ENCODE results near the gene CSHL1.
"Not testable (repeated sequence)": the region's sequence is repeated elsewhere in the genome, so short reads cannot be mapped to it uniquely, and the experiment has no call there.

Gene CSHL1

DNA sequence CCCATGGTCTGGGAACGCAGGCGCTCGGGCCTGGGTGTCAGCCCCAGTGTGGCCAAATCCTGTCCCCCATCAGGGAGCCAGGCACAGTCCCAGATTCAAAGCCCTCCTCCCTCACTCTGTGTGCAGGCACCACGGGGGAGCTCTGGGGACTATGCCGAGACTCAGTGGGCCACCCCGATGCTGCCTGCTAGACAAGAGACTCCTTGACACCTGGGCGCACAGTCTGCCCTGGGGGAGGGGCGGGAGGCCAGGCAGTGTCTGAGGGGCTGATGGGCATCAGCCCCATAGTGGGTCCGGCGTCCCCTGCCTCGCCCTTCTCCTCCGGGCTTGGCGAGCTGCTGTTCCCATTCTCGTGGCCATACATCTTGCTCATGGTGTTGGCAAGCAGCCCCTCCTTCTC is 29.5 kb upstream of the CSHL1 start:
- DNase-seq (ENCODE audit: low spot score), result no peak

DNA sequence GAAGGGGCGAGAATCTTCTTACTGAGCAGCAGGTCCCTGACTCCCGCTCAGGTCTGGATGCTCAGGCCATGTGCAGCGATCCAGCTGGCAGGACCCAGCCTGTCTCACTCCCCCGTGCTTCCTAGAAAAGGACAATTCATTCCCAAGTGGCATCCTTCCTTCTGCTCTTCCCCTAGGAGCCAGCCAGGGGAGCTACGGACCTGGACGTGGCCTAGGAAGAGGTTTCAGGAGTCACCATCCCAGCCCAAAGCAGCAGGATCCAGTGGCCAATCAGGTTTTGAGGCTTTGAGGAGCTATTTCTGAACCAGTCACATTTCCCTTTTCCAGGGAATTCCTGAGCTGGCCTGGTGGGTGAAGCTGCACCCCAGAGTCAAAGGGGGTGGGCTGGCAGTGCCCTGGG is 28.8 kb upstream of the CSHL1 start:
- no peak for DNase-seq (ENCODE audit: low spot score)

DNA sequence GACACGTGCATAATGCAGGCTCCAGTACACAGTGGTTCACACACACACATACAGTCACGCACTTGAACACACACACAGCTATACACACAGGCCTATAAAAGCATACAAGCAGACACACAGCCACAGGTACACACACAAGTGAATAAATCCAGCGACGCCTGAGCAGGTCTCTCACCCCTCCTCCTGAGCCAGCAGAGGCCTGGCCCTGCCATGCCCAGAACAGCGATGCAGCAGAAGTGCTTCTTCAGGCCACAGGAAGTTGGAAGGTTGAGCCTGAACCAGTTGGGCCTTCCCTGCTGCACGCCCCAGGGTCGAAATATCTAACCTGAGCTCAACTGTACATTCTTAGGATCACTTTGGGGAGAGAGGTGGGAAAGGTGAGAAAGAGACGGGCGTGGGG is 28.3 kb upstream of the CSHL1 start:
- DNase-seq (ENCODE audit: low spot score), result no peak

DNA sequence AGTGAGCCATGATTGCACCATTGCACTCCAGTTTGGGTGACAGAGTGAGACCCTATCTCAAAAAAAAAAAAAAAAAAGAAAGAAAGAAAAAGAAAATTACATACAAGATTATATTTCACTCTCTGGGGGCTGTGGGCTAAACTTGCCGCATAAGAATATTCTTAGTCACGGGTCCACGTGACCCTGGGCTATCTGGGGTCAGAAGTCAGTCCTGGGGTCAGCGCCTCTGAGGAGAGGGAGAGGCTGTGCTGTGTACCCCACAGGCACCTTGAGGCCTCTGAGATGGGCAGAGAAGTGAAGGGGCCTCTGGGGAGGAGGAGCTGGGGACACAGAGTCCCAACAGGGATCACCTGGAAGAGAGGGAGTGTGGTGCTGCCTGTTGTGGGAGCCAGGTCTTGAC is 26.9 kb upstream of the CSHL1 start:
- DNase-seq (ENCODE audit: low spot score), result no peak

DNA sequence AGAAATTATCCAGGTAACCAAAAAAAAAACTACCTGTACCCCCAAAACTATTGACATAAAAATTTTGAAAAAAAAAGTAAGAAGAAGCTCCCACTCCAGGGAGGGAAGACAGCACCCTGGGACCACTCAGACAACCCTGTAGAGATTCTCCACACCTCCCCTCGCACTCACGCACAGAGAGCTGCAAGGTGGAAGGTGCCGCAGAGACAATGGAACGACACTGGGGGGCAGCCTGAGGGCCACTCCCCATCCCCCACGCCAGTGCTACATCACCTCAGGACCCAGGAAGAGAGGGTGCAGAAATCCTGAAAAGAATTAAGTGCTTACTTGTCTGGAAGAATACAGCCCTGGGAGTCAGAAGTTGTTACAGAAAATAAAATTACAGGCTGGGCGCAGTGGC is 26.3 kb upstream of the CSHL1 start:
- no peak for DNase-seq (ENCODE audit: low spot score)

DNA sequence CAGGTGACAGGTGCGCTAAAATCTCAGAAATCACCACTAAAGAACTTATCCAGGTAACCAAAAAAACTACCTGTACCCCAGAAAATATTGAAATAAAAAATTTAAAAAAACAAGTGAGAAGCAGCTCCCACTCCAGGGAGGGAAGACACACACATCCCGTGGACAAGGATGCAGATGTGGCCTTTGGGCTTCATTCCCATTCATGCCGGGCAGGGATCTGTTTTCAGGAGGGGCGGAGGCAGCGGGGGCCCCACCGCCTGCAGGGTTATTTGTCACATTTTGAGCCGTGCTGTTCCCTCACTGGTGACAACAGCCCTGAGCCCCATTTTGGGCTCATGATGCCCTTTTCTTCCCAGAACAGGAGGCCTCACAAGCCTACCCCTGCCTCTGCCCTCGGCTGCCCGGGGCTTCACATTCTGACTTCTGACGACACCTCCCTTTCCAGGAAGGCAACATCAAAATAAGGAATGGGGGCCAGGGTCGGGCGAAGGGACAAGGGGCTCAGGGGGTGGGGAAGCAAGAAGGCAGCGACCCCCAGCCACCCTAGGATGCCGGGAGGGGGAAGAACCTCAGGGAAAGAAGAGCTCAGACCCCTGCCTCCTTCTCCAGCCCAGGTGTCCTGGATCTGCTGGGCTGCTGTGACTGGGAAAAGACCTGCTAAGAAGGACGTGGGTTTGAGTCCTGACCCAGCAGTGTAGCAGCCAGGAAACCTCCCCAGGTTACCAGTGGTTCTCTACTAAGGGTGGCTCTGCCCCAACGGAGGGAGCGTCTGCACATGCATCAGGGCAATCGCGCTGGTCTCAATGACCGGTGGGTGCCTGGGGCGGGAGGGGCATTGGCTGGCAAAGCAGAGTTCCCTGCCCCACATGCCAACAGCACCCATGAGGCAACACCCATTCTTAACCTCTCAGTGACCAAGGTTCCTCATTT is 23.4 kb upstream of the CSHL1 start:
- no peak for DNase-seq (ENCODE audit: low spot score)

DNA sequence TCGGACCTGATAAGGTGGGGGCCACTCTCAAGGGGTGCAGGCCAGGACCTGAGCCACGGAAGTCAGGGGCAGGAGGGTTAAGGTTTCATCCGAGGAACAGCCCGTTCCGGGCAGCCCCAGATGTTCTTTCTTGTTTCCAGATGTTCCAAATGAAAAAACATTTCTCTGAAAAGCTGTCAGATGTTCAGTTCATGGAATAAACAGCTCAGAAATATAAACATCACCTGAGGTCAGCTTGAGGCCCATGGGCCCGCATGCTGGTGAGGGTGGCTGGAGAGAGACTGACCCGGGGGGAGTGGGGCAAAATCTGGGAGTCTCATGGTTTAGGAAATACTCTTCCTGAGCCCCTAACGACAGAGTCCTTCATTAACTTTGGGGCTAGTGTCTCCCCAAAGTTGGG is 22.5 kb upstream of the CSHL1 start:
- DNase-seq (ENCODE audit: low spot score), result no peak

DNA sequence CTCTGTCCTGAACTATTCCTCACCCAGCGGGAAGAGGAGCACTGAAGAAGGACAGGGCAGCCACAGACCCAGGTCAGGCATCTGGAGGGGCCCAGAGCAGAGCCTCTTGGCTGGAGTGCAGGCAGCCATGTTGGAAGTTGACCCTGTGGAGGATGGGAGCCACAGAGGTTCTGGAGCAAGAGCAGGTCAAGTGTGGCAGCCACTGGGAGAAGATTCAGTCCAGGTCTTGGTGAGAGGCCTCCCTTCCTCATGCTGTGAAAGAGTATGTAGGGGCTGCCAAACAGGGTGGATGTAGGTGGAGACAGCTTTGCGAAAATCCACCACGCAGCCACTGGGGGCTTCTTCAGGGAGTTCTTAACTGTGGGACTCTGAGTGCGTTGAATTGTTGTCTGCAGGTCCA is 21.7 kb upstream of the CSHL1 start:
- no peak for DNase-seq (ENCODE audit: low spot score)

DNA sequence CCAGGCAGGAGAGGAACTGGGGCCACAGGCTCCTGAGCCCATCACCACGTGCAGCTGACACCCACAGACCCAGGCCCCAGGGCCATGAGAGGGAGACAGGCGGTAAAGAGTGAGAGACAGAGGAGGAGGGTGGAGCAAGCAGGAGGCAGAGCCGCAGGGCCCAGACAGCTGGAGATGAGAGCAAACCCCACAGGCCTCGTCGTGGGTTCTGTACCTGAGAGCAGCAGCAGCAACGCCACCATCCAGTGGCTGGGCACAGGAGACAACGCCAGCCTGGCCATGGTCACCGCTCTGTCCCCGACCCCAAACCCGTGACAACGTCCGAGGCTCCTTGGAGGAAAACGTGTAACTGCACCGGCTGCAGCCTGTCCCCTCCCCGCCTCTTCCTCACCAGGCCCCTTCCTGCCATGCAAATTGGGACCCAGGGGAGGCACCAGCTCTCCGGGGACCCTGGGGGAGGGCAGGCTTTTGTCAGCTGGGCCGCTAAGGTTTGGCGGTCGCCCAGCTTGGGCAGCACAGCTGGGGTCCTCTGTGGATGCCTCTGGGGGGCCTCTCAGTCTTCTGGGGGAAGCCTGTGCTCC is 21.0 kb upstream of the CSHL1 start, which contains the start of gene CD79B:
Gene CD79B (minus strand): TSS at position 351 of the 581 bp plus-strand sequence. CDS start 70 bp downstream, at position 281.
- DNase-seq (ENCODE audit: low spot score), result no peak

DNA sequence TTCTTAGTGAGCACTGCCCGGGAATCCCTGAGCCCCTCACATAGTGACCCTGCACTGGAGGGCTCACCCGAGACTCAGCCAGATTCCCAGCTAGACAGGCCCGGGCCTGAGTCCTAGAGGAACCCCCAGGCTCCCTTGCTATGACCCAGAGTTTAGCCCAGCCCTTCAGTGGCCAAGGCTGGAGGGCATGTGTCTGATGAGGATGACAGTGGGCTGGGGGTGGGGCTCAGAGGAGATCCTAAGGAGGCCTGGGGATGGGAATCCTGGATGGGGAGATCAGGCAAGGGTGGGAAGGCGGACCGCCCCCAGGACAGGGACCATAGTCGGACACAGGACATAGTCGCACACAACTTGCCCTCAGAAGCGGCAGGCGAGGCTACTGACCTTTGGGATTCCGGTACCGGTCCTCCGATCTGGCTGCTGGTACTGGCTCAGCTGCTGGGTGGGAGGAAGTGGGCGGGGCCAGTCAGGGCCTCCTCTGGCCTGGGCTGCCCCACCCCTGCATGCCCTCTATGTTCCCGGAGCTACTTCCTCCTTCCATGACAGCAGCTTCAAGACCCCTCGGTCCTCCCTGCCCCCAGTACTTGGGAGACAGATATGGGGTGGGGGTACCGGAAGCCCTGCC is 20.0 kb upstream of the CSHL1 start:
- peak; percentile 56 for DNase-seq (ENCODE audit: low spot score)

DNA sequence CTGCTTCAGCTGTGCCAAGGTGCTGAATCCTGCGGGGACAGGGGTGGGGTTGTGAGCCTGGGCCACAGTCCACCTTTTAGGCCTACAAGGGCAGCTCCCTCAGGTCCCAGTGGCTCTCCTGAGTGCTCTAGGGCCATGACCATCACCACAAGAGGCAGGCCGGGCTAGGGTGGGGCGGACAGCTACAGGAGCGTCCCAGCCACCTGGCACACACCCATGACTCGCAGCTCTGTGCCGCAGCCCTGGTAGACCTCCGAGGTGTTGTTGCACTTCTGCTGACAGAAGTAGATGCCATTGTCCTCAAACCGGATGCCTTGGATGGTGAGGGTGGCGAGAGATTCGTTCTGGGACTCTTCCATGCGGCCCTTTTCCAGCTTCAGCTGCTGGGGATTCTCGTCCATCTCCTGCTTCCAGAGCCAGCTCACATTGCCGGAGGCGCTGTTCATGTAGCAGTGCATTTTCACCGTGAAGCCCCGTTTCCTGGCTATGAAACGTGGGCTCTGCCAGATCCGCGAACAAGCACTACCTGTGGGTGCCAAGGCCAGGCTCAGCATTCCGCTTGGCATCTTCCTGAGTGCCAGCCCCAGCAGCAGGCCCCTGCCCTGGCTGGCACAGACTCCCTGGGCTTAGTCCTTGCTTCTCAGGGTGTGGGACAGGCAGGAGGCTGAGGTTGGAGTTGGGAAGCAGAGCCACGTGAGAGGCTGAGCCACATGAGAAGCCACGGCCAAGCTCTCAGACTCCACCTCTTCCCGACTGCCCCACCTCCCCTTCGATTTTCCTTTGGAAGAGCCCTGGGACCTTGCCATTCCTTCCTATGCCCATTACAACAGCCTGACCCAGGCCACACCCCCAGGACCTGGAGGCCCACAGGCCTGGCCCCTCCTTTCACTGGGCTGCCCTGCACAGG is 19.1 kb upstream of the CSHL1 start:
- no peak for DNase-seq (ENCODE audit: low spot score)

DNA sequence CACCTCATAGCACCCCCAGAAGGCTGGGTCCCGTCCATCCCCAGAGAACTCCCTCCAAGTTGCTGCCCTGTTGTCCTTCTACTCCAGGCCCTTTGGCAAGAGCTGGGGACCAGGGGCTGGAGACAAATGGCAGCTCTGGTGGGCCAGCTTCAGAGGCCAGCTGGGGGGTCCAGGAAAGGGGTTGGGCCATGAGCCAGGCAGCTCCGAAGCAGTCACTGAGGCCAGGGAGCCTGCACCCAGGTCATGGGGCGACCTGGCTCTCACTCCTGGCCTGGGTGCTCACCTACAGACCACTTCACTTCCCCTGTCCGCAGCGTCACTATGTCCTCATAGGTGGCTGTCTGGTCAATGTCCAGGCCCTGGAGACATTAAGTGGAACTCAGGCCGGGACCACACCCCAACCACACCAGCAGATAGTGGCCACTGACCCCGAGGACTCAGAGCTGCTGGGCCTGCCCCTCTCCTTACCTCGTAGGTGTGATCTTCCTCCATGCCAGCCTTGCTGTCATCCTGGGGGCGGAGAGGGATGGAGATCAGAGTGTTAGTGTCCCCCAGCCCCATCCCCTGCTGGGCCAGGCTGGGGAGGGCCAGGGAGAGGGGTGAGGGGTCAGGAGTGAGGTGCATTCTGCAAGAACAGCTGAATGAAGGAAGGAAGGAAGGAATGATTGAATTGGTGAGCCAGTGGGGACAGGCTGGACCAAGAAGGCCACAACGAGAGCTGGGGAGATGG is 18.1 kb upstream of the CSHL1 start:
- no peak for DNase-seq (ENCODE audit: low spot score)

DNA sequence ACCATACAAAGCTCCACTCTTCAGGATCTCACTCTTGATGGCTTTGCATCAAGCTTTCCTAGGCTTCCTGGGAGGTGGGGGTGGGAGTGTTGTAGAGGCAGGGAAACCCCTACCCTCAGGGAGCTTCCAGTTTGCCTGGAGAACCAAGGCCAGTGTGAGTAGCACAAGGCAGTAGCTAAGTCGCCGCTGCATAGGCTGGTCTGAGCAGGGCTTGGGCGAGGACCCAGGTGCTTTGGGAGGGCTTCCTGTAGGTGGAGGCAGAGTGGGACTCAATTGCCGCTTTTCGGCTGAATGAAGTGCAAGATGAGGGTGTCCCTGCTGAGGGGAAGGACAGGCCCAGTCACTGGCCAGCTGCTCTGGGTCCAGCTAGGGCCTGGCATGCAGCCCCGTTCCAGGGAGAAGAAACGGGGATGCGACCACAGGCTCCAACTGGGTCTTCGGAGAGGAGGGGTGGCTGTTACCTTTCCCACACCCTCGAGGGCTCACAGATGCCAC is 17.2 kb upstream of the CSHL1 start:
- no peak for DNase-seq (ENCODE audit: low spot score)

DNA sequence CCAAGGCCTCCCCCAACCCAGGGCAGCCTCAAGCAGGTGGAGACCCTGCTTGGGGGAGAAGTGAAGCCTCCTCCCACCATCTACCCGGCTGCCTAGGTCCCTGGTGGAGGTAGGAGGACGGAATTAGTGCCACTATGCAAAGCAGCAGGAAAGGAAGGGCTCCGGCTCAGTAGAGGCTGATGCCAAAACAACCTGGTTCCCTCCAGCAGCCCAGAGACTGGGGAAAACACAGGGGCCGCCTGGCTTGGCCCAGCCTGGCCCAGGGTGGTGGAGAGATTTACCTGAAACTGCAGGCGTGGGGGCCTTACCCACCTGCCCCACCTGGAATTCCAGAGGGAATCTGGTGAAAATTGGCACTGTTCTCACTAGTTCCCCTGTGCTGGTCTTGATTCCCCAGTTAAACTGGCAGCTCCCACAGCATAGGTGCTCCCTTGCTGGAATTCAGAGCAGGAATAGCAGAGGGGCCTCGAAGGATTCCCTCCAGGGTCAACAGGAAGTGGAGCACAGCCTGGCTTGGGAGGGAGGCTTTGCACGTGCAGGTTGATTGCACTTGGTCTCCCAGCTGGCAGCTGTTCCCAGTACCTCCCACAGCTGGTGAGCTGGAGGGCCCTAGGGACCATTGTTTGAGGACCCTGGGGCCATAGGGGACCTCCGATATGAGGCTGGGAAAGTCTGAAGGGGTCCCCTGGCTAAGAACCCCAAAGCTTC is 16.6 kb upstream of the CSHL1 start:
- no peak for DNase-seq (ENCODE audit: low spot score)

DNA sequence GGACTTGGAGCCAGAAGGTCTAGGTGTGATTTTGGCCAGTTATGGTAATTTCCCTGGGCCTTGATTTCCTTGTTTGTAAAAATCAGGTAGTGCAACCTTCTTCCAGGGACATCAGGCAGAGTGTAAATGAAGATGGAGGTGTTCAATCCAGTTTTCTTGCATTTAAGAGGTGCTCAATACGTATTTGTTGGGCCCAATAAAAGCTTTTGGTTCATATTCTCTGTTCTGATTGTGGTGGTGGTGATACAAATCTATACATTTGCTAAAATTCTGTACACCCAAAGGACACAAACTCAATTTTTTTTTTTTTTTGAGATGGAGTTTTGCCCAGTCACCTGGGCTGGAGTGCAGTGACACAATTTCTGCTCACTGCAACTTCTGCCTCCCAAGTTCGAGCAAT is 15.1 kb upstream of the CSHL1 start:
- DNase-seq (ENCODE audit: low spot score), result no peak

DNA sequence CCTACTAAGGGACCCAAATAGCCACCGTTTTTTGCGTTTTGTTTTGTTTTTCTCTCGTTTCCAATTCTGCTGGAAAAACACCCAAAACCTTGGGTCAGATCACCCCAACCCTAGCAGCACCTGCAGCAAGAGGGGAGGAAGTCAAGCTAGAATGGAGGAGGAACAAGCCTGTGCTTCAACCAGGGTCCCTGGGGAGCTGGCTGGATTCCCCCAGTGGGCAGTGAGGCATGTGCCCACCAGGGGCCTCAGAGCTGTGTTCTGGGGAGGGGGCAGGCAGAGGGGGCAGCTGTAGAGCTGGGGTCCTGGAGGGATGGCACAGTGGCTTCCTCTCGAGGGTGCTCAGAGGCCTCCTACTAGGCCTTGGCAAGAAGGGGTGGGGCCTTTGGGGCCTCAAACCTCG is 14.6 kb upstream of the CSHL1 start:
- no peak for DNase-seq (ENCODE audit: low spot score)

DNA sequence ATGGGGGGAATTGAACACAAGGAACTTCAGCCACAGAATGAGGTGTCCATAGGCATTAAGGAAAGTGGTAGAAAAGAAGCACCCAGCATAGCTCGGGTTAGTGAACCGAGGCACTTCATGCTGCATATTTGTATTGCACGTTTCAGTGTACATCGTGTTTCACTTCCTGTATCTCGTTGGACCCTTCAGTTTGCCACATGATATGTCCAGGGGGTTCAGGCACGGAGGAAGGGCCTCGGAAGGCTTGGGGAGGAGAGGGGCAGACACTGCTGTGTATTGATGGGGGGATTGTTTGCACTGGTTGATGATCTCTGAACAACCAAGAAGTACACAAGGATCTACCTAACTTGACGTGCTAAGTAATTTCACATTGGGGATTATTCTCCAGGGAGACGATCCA is 11.3 kb upstream of the CSHL1 start:
- DNase-seq (ENCODE audit: low spot score), result not testable (repeated sequence)

DNA sequence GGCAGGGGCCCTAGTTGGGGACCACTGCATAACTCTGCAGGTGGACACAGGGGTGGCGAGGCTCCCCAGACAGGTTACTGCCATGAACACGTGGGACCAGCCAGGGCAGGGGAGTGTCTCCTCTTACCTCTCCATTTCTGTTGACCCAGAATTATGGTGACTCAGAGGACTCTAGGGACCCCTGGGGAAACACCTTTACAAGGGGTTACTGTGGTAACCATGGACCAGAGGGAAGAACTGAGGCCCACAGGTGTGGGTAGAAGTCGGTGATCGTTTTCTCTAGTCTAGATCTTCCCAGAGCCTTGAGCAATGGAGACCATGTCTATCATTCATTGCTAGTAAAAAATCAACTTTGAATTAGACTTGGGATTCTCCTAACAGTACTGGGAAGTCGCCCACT is 9.7 kb upstream of the CSHL1 start:
- not testable (repeated sequence) for DNase-seq (ENCODE audit: low spot score)

DNA sequence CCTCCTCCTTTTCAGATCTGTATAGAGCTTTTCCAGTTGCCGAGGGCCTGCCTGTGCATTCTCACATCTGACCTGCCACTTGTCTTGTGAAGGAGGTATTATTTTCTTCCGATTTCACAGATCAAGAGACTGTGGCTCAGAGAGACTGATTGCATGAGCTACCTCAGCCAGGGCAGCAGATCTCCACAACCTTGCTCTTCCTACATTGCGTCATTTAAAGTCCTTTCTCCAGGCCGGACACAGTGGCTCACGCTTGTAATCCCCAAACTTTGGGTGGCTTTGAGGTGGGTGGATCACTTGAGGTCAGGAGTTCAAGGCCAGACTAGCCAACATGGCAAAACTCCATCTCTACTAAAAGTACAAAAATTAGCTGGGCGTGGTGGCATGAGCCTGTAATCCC is 9.0 kb upstream of the CSHL1 start:
- DNase-seq (ENCODE audit: low spot score), result not testable (repeated sequence)

DNA sequence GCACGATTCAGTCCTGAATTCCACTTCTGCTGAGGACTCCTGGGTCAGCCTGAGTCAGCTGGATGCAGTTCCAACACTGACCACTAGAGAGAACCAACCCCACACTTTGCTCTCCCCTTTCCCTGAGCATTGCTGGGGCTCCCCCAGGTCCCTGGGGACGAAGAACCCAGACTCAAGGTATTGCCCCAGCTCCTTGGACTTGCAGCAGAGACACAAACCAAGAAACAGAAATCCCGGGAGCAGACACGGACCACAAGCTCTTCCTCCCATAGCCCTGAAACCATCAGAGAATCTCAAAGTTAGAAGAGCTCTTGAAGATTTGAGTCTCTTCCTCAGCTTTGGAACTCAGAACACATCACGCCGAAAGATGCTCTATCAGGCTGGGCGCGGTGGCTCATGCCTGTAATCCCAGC is 8.3 kb upstream of the CSHL1 start:
- DNase-seq (ENCODE audit: low spot score), result peak; percentile 79

Data from hepatic stellate cell (primary cell).